Measurements from ENCODE around the gene SLX4IP. TPM values are rescaled to one million over a fixed set of nuclear protein-coding genes. Genes with fewer than 3 reads are reported as not detected.

SLX4IP gene
- polyA plus RNA-seq, 2 of the 4 experiments (the other 2 are of a cell fraction) = 3.4 to 7.5 TPM

- TF ChIP-seq EP300 (IDR thresholded peaks at IDR 0.05) = no peak
Measured at GRCh38 chr20:10436053-10436699, 1.1 kb downstream of the SLX4IP start (continued).

- DNase-seq (ENCODE audit: low read depth in 1 of 2, low spot score in 1 of 2) = no peak
- H3K9me3 ChIP-seq = no peaks in the 10 kb centered on the region
- H3K4me1 ChIP-seq = peaks cover 18% of the 10 kb centered on the region
- ChIA-PET CTCF (interaction anchor here (0.7 to 2.6 kb wide), 3 partner anchors 11 to 343 kb away, joined by 3 to 11 read pairs (median 5); no protein-coding TSS in a partner anchor), POLR2A (no interaction called here)
- no peak for FAIRE-seq
- 92% methylated on average over 4 of the region's 4 CpGs for WGBS (ENCODE audit: missing lambda C conversion rate)
- no peak overlapping the region for H3K4me2 ChIP-seq
- no peak overlapping the region for H3K27ac ChIP-seq
- no peak overlapping the region for H3K4me3 ChIP-seq
- TF ChIP-seq HOXB13 (CRISPR knock-in tag; IDR thresholded peaks at IDR 0.05; ENCODE audit: low read depth) = no peak
- TF ChIP-seq MAFK (IDR thresholded peaks at IDR 0.05; ENCODE audit: partially characterized antibody) = no peak
- TF ChIP-seq TP53 (CRISPR knock-in tag; IDR thresholded peaks at IDR 0.05) = no peak
- no peak for TF ChIP-seq RARB (CRISPR knock-in tag; IDR thresholded peaks at IDR 0.05)
- TF ChIP-seq SREBF2 (IDR thresholded peaks at IDR 0.05) = no peak
- ATAC-seq = no peak
Measured at GRCh38 chr20:10438217-10438616, 3.1 kb downstream of the SLX4IP start.

- H3K9me3 ChIP-seq = no peaks in the 10 kb centered on the region
- H3K4me2 ChIP-seq = no peak overlapping the region
- FAIRE-seq (no peak), ATAC-seq (no peak), DNase-seq (ENCODE audit: low read depth in 1 of 2, low spot score in 1 of 2) (no peak)
- POLR2A ChIA-PET = interaction anchor here (1.5 to 1.8 kb wide), 2 partner anchors 9 to 10 kb away, joined by 6 to 10 read pairs; partner anchors contain the start of genes MKKS and SLX4IP
- H3K27ac ChIP-seq = peak overlapping the region in 1 of 2 experiments; percentile 36; a peak in 2 of 6 replicates
- peaks cover 25% of the 10 kb centered on the region for H3K4me1 ChIP-seq
- TF ChIP-seq HOXB5 (CRISPR knock-in tag; IDR thresholded peaks at IDR 0.05) (no peak), KDM5A (IDR thresholded peaks at IDR 0.05) (no peak), SREBF2 (IDR thresholded peaks at IDR 0.05) (no peak), USF2 (IDR thresholded peaks at IDR 0.05) (no peak)
- CTCF ChIA-PET = interaction anchor here (0.6 to 1.4 kb wide), 5 partner anchors 29 to 1109 kb away, joined by 3 to 6 read pairs (median 3); no protein-coding TSS in a partner anchor
- 85% methylated on average over 2 of the region's 2 CpGs for WGBS (ENCODE audit: missing lambda C conversion rate)
- no peak overlapping the region for H3K4me3 ChIP-seq
Measured at GRCh38 chr20:10443936-10444335, 8.8 kb downstream of the SLX4IP start.

GRCh38 chr20:10445758-10446157, 10.7 kb downstream of the SLX4IP start:
- FAIRE-seq = no peak
- WGBS (ENCODE audit: missing lambda C conversion rate) = 91% methylated on average over 4 of the region's 4 CpGs
- POLR2A ChIA-PET = no interaction called here
- no peak overlapping the region for H3K4me3 ChIP-seq
- no peak for DNase-seq (ENCODE audit: low read depth in 1 of 2, low spot score in 1 of 2)
- TF ChIP-seq CEBPB (IDR thresholded peaks at IDR 0.05) (no peak), MAX (IDR thresholded peaks at IDR 0.05) (no peak), EHMT2 (IDR thresholded peaks at IDR 0.05; ENCODE audit: low read depth) (no peak), RAD21 (conservative IDR thresholded peaks at IDR 0.05 in 1 of 2, IDR thresholded peaks at IDR 0.05 in 1 of 2) (no peak), ZFP36 (IDR thresholded peaks at IDR 0.05; ENCODE audit: borderline replicate concordance, partially characterized antibody) (no peak), CHD2 (IDR thresholded peaks at IDR 0.05; ENCODE audit: low read length, partially characterized antibody) (no peak), TP53 (CRISPR knock-in tag; IDR thresholded peaks at IDR 0.05) (no peak), RCOR1 (IDR thresholded peaks at IDR 0.05; ENCODE audit: low read depth, low read length) (no peak), RNF2 (IDR thresholded peaks at IDR 0.05; ENCODE audit: borderline replicate concordance, low read depth) (no peak), BHLHE40 (IDR thresholded peaks at IDR 0.05; ENCODE audit: low read depth, low read length) (no peak)
- no peaks in the 10 kb centered on the region for H3K9me3 ChIP-seq
- CTCF ChIA-PET = interaction anchor here (0.6 to 1.2 kb wide), 2 partner anchors 22 to 93 kb away, joined by 3 to 4 read pairs; no protein-coding TSS in a partner anchor
- H3K4me1 ChIP-seq = peaks cover 33% of the 10 kb centered on the region
- H3K27ac ChIP-seq = peak overlapping the region; percentile 57 to 69; a peak in 4 of 6 replicates
- no peak for ATAC-seq
- no peak overlapping the region for H3K4me2 ChIP-seq
